Measurements from ENCODE around the gene GPR18. TPM values are rescaled to one million over a fixed set of nuclear protein-coding genes. Genes with fewer than 3 reads are reported as not detected.

GPR18 gene
- total RNA-seq, 1 experiment from 2014 or later: not detected

GRCh38 chr13:99226513-99226912 lies 31.7 kb downstream of the GPR18 start:
- H3K9me3 Mint-ChIP-seq: no peaks in the 10 kb centered on the region
- Histone ChIP-seq H2BK20ac (ENCODE audit: low read depth, low read length, poor library complexity, severe bottlenecking) (no peak overlapping the region), H3K23ac (ENCODE audit: insufficient read length, low read depth, low read length) (no peak overlapping the region), H4K91ac (ENCODE audit: insufficient read length, low read depth, low read length) (no peak overlapping the region), H3K18ac (ENCODE audit: insufficient read length, low read depth, low read length) (no peak overlapping the region), H2BK12ac (ENCODE audit: insufficient read length, low read depth, low read length) (no peak overlapping the region), H3K79me2 (ENCODE audit: insufficient read depth, low read length) (peaks cover 29% of the 10 kb centered on the region), H3K4ac (ENCODE audit: low read depth, low read length) (no peak overlapping the region), H3T11ph (ENCODE audit: low read length) (no peak overlapping the region), H3K27ac (ENCODE audit: insufficient read length, low read depth, low read length) (no peak overlapping the region), H2BK15ac (ENCODE audit: low read depth, low read length) (no peak overlapping the region), H4K20me1 (ENCODE audit: control insufficient read depth, insufficient read depth, insufficient read length) (no peaks in the 10 kb centered on the region), H3K9me3 (ENCODE audit: control insufficient read depth, low read depth, low read length) (no peaks in the 10 kb centered on the region), H2BK120ac (ENCODE audit: low read depth, low read length, poor library complexity, severe bottlenecking) (no peak overlapping the region), H3K4me2 (ENCODE audit: insufficient read depth, insufficient read length, low read length) (no peak overlapping the region), H3K79me1 (ENCODE audit: insufficient read depth, low read depth, low read length, poor library complexity, severe bottlenecking) (peaks cover 13% of the 10 kb centered on the region), H3K56ac (ENCODE audit: insufficient read length, low read depth, low read length) (no peak overlapping the region), H2BK5ac (ENCODE audit: insufficient read length, low read length) (no peak overlapping the region), H2AFZ (ENCODE audit: low read length) (no peak overlapping the region), H3K23me2 (ENCODE audit: insufficient read length, low read depth, low read length, poor library complexity, severe bottlenecking) (no peaks in the 10 kb centered on the region), H4K5ac (ENCODE audit: insufficient read length, low read depth, low read length) (no peak overlapping the region), H4K8ac (replicated peaks; ENCODE audit: insufficient read length, low read depth, low read length) (no peak overlapping the region), H3K14ac (ENCODE audit: insufficient read depth, low read length) (no peak overlapping the region), H3K27me3 (ENCODE audit: insufficient read depth, low read length) (no peaks in the 10 kb centered on the region), H3K9ac (ENCODE audit: extremely low read depth, insufficient read length, low read length) (no peak overlapping the region), H2AK5ac (ENCODE audit: insufficient read length, low read length) (no peak overlapping the region), H3K4me1 (ENCODE audit: insufficient read depth, low read length) (no peaks in the 10 kb centered on the region; the same call in 1 of the 2 replicates)
- no CpG with 5 or more reads among the region's 2 CpGs for WGBS (ENCODE audit: extremely low coverage, insufficient read length, low lambda C conversion rate)
- no peak overlapping the region for H3K4me3 Mint-ChIP-seq
- H3K27me3 Mint-ChIP-seq (ENCODE audit: low read depth): no peaks in the 10 kb centered on the region
- peaks cover 18 to 20% of the 10 kb centered on the region in 2 experiments for H3K4me1 Mint-ChIP-seq
- TF ChIP-seq, protein P1, sequence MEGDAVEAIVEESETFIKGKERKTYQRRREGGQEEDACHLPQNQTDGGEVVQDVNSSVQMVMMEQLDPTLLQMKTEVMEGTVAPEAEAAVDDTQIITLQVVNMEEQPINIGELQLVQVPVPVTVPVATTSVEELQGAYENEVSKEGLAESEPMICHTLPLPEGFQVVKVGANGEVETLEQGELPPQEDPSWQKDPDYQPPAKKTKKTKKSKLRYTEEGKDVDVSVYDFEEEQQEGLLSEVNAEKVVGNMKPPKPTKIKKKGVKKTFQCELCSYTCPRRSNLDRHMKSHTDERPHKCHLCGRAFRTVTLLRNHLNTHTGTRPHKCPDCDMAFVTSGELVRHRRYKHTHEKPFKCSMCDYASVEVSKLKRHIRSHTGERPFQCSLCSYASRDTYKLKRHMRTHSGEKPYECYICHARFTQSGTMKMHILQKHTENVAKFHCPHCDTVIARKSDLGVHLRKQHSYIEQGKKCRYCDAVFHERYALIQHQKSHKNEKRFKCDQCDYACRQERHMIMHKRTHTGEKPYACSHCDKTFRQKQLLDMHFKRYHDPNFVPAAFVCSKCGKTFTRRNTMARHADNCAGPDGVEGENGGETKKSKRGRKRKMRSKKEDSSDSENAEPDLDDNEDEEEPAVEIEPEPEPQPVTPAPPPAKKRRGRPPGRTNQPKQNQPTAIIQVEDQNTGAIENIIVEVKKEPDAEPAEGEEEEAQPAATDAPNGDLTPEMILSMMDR (conservative IDR thresholded peaks at IDR 0.05): no peak
- no peak overlapping the region for H3K27ac Mint-ChIP-seq
- peaks cover 9 to 10% (median 9%) of the 10 kb centered on the region in 3 experiments; a peak in 6 of 7 replicates for H3K36me3 Mint-ChIP-seq (ENCODE audit: insufficient read depth in 1 of 3, low read depth in 3 of 3)
- no peak for DNase-seq

Measured in H9 (cell line).